GM21723 (cell line): ENCODE data around the gene HS3ST4.
"Not testable (repeated sequence)": the region's sequence is repeated elsewhere in the genome, so short reads cannot be mapped to it uniquely, and the experiment has no call there.

Experiments used
- ATAC-seq: cut with Tn5 transposase; IDR thresholded peaks from one replicate; pipeline ENCODE4 v1.9.1; 2021; ENCODE audit warnings: mild to moderate bottlenecking, moderate library complexity; ENCODE audit not compliant: unreplicated experiment

Gene HS3ST4

DNA sequence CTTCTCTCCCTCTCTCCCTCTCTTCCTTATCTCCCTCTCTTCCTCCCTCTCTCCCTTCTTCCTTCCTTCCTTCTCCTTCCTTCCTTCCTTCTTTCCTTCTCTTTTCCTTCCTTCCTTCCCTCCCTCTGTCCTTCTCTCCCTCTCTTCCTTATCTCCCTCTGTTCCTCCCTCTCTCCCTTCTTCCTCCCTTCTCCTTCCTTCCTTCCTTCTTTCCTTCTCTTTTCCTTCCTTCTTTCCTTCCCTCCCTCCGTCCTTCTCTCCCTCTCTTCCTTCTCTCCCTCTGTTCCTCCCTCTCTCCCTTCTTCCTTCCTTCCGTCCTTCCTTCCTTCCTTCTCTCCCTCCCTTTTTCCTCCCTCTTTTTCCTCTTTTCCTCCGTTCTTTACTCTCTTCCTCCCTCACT, 38.6 kb downstream of the HS3ST4 start:
- ATAC-seq, result no peak

DNA sequence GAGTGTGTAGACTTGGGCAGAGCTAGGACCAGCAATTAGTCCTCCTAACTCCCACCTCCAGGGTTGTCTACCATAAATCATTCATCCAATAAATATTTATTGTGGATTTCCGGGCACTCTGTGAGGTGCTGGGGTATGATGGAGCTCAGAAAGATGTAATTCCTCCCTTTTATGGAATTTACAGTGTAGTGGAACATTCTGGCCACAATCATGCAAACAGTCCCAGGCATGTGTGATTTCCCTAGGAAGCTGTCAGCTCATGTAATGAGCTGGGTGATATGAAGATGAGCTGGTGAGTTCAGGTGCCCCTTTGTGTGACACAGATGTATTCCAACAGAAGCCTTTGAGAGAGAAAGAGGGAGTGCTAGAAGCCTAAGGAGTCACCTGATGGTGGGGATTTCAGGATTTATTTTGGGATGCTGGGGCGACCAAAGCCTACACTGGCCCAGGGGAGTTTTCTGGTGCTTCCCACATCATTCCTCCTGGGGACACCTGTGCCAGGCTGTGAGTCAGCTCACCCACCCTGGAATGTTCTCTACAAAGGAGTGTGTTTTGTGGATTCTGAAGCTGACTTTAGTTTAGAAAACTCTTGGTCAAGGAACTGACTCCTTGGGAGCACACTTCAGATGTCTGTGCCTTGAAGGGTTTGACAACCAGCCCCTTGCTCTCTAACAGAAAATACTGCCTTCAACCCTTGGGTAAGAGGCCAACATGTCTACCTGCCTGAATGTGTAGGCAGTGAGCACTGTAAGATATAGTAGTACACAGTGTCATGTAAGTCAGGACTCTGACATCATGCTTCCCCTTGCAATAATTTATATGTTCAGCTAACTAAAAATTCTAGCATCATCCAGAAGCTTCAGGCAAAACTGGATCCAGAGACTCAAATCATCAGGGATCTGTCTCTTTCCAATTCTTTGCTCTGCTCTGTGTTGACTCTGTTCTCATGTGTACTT, 42.9 kb downstream of the HS3ST4 start:
- ATAC-seq, result no peak

DNA sequence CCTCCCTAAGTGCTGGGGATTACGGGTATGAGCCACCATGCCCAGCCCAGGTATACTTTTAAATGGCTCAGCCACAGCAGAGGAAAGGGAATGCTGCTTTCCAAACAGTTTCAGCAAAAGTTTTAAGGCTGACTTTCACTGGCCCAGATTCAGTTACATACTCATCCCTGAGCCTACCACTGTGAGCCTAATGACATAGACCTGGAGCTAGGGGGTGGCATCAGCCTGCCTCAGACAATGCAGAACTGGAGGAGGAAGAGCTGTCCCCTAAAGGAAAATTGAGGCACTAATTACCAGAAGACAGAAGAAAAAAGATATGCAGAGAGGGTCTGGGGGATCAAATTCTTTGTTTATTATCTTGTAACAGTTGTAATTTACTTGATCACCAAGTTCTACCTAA, 43.9 kb downstream of the HS3ST4 start:
- ATAC-seq, result no peak

DNA sequence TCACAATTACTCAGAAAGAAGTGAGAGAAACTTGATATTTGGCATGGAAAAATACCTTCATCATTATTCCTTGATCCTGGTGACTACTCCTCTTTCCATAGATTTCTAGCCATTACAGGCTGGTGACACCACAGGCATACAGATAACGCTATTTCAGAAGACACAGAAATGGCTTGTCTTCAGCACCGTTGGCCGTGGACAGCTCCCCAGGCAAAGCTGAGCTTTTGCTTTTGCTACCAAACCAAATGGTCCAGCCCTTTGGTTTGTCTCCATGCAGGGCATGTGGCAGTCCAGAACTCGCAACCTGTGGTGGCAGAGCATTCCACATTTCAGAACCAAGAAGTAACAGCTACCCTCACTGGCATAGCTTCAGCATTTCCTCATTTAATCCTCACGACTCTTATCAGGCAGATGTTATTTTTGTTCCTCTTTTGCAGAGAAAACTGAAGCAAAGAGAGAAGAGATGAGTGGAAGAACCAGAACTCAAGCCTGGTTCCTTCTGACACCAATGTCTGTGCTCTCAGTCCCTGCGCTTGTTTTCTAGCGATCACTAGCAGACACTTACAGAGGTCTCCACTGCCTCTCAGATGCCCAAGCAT, 55.5 kb downstream of the HS3ST4 start:
- no peak for ATAC-seq

DNA sequence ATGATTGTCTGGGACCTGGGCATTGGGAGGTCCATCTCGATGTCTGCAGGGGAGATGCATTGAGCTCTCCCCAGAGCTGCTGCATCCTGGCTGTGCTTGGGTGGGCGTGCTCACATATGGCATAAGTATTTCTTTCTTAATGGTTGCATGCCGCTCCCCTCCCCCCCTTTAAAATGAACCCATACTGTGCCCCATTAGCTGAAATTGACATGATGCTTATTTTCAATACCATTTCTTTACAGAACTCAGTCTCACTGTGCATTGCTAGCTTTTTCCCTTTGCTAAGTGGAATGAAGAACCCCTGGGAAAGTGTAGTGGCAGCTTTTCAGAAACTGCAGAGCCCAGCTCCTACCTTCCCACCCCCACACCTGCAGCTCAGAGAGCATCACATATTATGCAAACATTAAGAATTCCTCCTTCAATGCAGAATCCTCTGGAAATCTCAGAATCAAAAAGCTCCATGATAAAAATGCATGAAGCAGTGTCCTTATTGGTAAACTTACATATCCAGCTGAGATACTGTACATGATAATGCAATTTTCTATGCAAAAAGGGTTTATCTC, 56.4 kb downstream of the HS3ST4 start:
- no peak for ATAC-seq

DNA sequence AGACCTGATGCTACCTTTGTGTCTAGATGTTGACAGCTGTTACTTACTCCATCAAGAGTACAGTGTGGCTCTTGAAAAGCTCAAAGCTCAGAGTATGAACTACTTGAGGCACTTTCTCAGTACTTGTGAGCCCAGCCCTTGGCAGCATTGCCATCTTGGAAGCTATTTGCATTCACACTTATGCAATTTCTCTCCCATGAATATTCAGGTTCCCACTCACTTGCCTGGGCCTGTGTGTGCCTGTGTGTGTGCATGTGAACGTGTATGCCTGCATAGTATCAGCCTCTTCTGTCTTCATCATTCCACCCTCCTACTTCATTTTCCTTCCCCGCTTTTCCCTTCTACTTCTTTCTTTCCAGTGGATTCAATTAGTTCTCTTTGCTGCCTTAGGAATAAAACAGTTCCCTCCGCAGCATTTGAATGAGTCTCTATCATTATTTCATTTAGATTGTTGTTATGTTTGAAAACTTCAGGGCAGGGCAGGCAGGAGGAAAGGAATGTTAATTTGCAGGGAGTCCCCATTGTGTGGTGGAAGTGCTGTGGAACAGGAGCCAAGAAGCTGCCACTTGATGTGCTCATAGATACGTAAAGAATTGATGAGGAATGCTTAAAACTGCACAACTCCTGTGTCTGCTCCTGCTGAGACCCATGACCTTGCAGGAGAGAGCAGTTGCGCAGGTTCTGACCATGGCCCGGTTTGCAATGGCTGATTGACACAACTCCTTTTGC, 58.9 kb downstream of the HS3ST4 start:
- no peak for ATAC-seq

- no peak for ATAC-seq
Measured at GRCh38 chr16:25751230-25751835, 59.6 kb downstream of the HS3ST4 start.

GRCh38 chr16:25764466-25764865, 72.7 kb downstream of the HS3ST4 start:
- ATAC-seq, result no peak

- ATAC-seq, result no peak
Measured at GRCh38 chr16:25771216-25771615, 79.5 kb downstream of the HS3ST4 start.

DNA sequence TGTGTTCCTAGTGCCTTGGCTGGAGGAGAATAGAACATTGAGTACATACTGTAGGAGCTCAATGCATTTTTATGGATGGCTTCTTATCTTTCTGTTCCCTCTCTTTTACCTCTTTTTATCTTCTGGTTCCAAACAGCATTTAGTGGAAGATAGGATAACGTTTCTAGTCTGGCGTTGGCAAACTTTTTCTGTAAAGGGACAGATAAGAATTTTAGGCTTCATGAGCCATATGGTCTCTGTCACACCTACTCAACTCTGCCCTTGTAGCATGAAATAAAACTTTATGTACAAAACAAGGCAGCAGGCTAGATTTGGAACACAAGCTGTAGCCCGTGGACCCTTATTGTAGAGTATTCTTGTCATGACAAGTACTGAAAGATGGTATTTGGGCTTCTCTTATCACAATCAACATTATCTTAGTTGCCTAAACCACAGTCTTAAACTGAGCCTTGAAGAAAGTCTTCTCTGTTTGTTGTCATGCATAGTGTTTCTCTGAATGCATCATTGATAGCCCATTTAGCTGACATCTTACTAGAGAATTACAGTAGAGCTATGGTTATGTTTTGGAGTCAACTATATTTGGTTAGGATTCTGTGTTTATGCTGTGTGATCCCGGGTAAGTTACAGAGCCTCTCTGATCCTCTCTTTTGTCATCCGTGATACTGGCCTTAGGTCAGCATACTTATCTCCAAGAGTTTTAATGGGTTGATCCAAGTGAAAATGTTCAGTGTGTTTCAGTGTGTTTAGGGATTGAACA, 80.2 kb downstream of the HS3ST4 start:
- ATAC-seq, result no peak

DNA sequence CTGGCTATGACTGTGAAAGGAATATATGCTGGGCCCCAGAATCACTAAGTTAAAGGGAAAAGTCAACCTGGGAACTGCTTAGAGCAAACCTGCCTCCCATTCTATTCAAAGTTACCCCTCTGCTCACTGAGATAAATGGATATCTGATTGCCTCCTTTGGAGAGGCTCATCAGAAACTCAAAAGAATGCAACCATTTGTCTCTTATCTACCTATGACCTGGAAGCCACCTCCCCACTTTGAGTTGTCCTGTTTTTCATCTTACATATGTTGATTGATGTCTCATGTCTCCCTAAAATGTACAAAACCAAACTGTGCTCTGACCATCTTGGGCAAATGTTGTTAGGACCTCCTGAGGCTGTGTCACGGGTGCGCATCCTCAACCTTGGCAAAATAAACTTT, 84.5 kb downstream of the HS3ST4 start:
- ATAC-seq, result not testable (repeated sequence)

DNA sequence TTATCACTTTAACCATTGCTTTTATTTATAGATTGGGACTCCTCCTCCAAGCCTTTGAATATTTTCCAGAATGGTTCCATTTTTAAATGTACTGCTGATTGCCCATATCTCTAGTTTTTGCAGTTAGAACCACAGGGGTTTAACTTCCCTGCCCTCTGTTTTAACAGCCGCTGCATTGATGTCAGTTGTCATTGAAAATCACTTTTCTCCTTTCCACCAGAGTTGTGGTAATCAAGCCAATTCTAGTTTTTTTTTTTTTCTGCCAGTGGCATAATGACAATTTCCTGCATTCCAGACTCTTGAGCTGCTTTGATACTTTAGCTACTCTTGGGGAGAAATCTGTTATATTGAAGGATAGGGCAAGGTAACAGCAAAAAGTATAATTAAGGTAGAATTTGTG, 91.5 kb downstream of the HS3ST4 start:
- no peak for ATAC-seq

DNA sequence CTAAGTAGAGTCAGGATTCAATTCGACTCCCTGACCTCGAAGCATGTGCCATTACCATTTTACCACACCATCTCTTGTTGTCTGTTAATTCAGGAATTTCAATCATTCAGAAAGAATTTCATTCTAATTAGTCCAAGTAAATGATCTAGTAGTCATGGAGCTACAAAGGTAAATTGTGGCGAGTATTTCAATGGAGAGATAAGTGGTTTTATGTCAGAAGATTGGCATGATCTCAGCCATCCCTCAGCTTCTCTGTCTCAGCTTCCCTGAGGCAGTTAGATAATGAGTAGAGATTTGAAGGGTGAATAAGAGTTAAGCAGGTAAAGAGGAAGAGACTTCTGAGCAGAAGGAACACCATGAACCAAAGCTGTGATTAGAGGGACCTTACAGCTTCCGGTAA, 93.6 kb downstream of the HS3ST4 start:
- ATAC-seq, result no peak

GRCh38 chr16:25786748-25787147, 95.0 kb downstream of the HS3ST4 start:
- ATAC-seq, result no peak

DNA sequence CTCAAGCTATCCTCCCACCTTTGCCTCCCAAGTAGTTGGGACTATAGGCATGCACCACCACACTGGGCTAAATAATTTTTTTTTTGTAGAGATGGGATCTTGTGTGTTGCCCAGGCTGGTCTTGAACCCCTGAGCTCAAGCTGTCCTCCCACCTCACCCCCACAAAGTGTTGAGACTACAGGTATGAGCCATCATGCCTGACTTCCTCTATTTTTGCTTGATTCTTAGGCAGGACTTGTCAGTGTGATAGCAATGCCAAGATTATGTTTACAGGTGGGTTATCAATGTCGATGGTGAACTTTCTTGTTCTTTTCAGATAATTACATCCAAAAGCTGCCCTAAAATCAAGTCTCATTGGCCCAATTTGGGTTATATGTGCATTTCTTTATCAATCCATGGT, 96.9 kb downstream of the HS3ST4 start:
- no peak for ATAC-seq

DNA sequence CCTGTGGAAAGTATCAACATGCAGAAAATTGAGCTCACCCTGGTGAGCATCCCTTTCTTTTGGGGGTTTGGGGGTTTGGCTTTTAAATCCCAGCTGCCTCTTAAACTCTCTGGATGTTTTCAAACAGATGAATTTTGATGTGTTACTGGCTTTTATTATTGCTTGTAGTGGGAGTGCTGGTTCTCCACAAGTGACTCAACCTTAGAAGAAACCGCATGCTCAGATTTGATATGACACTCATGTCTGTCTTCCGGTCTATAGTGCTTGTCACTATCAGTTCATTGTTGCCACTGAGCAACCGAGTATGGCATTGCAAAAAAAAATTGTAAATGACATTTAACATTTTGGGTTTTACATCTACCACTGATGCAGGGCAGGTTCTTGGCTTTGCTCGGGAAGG, 104.5 kb downstream of the HS3ST4 start:
- no peak for ATAC-seq

GRCh38 chr16:25798065-25798464, 106.3 kb downstream of the HS3ST4 start:
- no peak for ATAC-seq

GRCh38 chr16:25799816-25800215, 108.1 kb downstream of the HS3ST4 start:
- no peak for ATAC-seq

DNA sequence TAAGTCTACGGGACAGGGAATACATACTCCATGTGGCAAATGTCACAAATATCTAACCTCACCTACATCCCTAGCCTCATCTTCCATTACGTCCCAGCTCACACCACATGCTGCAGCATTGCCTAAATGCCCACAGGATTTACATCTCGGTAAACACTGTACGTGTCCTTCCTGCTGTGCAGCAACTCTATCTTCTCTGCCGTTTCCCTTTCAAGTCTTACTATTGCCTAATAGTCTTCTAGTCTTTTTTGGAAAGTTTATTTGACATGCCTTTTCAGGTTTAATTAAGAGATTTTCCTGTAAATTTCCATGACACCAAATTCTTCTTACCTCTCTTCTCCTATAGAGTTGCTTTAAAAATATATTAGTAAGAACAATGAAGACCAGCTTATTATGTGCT, 120.5 kb downstream of the HS3ST4 start:
- ATAC-seq, result no peak

DNA sequence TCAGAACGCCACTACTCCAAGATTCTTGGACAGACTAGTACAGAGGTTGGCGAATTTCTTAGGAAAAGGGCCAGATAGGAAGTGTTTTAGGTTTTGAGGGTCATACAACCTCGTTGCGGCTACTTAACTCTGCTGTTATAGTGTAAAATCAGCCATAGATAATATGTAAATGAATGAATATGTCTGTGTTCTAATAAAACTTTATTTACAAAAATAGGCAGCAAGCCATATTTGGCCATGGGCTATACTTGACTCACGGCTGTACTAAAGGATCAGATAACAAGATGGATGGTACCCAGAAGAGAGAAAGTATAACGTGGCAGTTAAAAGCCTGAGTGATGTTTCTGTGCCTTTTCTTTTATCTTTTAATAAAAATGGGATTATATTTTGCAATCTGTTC, 125.5 kb downstream of the HS3ST4 start:
- ATAC-seq, result no peak
